H1 (cell line): Measurements from ENCODE around the gene NFIC. TPM values are rescaled to one million over a fixed set of nuclear protein-coding genes. Genes with fewer than 3 reads are reported as not detected.

Experiments used
- CTCF ChIA-PET: fragments of 300-600 bp; sonication (Branson Sonifier 250); formaldehyde crosslinking; loops from one replicate; lab custom pipeline; 2021; ENCODE audit not compliant: partially characterized antibody; lab: Charles Lee
- POLR2A ChIA-PET: fragments of 300-600 bp; sonication (Branson Sonifier 250); formaldehyde crosslinking; loops from one replicate; lab custom pipeline; 2021; ENCODE audit warnings: inconsistent platforms; ENCODE audit not compliant: partially characterized antibody; lab: Charles Lee
- DNase-seq, 2 experiments: peaks; one replicate each; pipeline versions ENCODE4 v3.0.0 to v3.0.0-alpha.2; 2010 to 2022; ENCODE audit warnings: low spot score in 2 of 2, low read depth in 1 of 2, mixed read lengths in 1 of 2
- FAIRE-seq: peaks from 2 replicates; lab custom pipeline; 2011; peaks lifted over from hg19 to GRCh38; lab: Jason Lieb, UNC
- H2AFZ ChIP-seq: 2 replicates; pipeline ENCODE4 v1.8.1; 2012; ENCODE audit warnings: low read length, inconsistent platforms
- H2AK5ac ChIP-seq: 2 replicates; pipeline ENCODE4 v1.6.1; 2013; ENCODE audit warnings: low read depth, low read length
- H2BK120ac ChIP-seq: replicated peaks from 2 replicates; pipeline ENCODE3; 2013; ENCODE audit warnings: low read depth, low read length, inconsistent platforms
- H2BK12ac ChIP-seq: 2 replicates; pipeline ENCODE4 v1.6.1; 2013; ENCODE audit warnings: low read depth, low read length
- H2BK15ac ChIP-seq: 2 replicates; pipeline ENCODE4 v1.6.1; 2013; ENCODE audit warnings: low read length
- H2BK20ac ChIP-seq: 2 replicates; pipeline ENCODE4 v1.6.1; 2013; ENCODE audit warnings: low read length
- H2BK5ac ChIP-seq: 2 replicates; pipeline ENCODE4 v1.6.1; 2013; ENCODE audit warnings: low read depth, low read length
- H3K14ac ChIP-seq: 2 replicates; pipeline ENCODE4 v1.6.1; 2013; ENCODE audit warnings: inconsistent platforms; ENCODE audit not compliant: insufficient read length
- H3K18ac ChIP-seq: 2 replicates; pipeline ENCODE4 v1.6.1; 2013; ENCODE audit warnings: low read length; ENCODE audit errors: extremely low read depth
- H3K23ac ChIP-seq: 2 replicates; pipeline ENCODE4 v1.6.1; 2013; ENCODE audit warnings: inconsistent platforms; ENCODE audit not compliant: insufficient read length
- H3K23me2 ChIP-seq: 2 replicates; pipeline ENCODE4 v1.6.1; 2013; ENCODE audit warnings: low read depth, low read length
- H3K27ac ChIP-seq: 2 replicates; pipeline ENCODE4 v1.6.1; 2011; ENCODE audit warnings: low read depth, low read length, inconsistent platforms
- H3K27me3 ChIP-seq, 4 experiments: replicated peaks in 1 of 4; 1 replicate in 1 of 4; 2 replicates in 3 of 4; pipeline versions ENCODE4 v1.6.1 to v1.8.1; 2011 to 2013; ENCODE audit warnings: low read length in 3 of 4, mild to moderate bottlenecking in 3 of 4, inconsistent platforms in 2 of 4, mixed read lengths in 2 of 4, moderate library complexity in 1 of 4; ENCODE audit not compliant: control insufficient read depth in 3 of 4, insufficient read depth in 3 of 4; ENCODE audit errors: extremely low read depth in 1 of 4
- H3K36me3 ChIP-seq, 4 experiments: 2 replicates each; pipeline versions ENCODE4 v1.6.1 to v1.8.1; 2011 to 2013; ENCODE audit warnings: mild to moderate bottlenecking in 4 of 4, low read length in 3 of 4, moderate library complexity in 2 of 4, control low read depth in 1 of 4, inconsistent platforms in 1 of 4; ENCODE audit not compliant: insufficient read depth in 4 of 4, control insufficient read depth in 2 of 4
- H3K4ac ChIP-seq: replicated peaks from 2 replicates; pipeline ENCODE3; 2013; ENCODE audit warnings: low read length, low read depth, mixed read lengths, inconsistent platforms; ENCODE audit not compliant: insufficient read length
- H3K4me1 ChIP-seq, 4 experiments: replicated peaks in 1 of 4; 1 replicate in 1 of 4; 2 replicates in 3 of 4; pipeline versions ENCODE4 v1.6.1 to v1.8.1; 2011 to 2013; ENCODE audit warnings: low read length in 3 of 4, inconsistent platforms in 2 of 4, mixed read lengths in 1 of 4; ENCODE audit not compliant: insufficient read depth in 4 of 4, control insufficient read depth in 3 of 4
- H3K4me2 ChIP-seq, 2 experiments: 2 replicates each; pipeline versions ENCODE4 v1.6.1 to v1.8.1; 2011 to 2013; ENCODE audit warnings: low read depth in 2 of 2, low read length in 2 of 2, control low read depth in 1 of 2, inconsistent platforms in 1 of 2, mild to moderate bottlenecking in 1 of 2; ENCODE audit not compliant: insufficient read depth in 1 of 2
- H3K4me3 ChIP-seq, 4 experiments: fragments of 200-600, 300-600 bp in 1 of 4; sonication (generic), shearing (Covaris generic), sonication (Bioruptor Twin) in 1 of 4; 2 replicates each; pipeline versions ENCODE4 v1.5.1 to v1.8.1; 2011 to 2016; ENCODE audit warnings: low read length in 4 of 4, low read depth in 3 of 4, control low read depth in 2 of 4, inconsistent platforms in 2 of 4, mild to moderate bottlenecking in 2 of 4, mixed read lengths in 1 of 4, moderate library complexity in 1 of 4; ENCODE audit not compliant: insufficient read depth in 2 of 4; ENCODE audit errors: extremely low read depth in 1 of 4
- H3K56ac ChIP-seq: replicated peaks from 2 replicates; pipeline ENCODE3; 2013; ENCODE audit warnings: low read depth, mild to moderate bottlenecking, mixed read lengths, low read length, inconsistent platforms; ENCODE audit not compliant: insufficient read length
- H3K79me1 ChIP-seq: 2 replicates; pipeline ENCODE4 v1.6.1; 2013; ENCODE audit warnings: low read depth, low read length, control low read depth
- H3K79me2 ChIP-seq, 2 experiments: 2 replicates each; pipeline versions ENCODE4 v1.6.1 to v1.8.1; 2012 to 2013; ENCODE audit warnings: low read length in 2 of 2, mild to moderate bottlenecking in 2 of 2, inconsistent platforms in 1 of 2; ENCODE audit not compliant: insufficient read depth in 2 of 2, control insufficient read depth in 1 of 2
- H3K9ac ChIP-seq, 4 experiments: replicated peaks in 1 of 4; 1 replicate in 1 of 4; 2 replicates in 3 of 4; pipeline versions ENCODE4 v1.6.1 to v1.8.1; 2011 to 2013; ENCODE audit warnings: low read depth in 3 of 4, low read length in 3 of 4, control low read depth in 2 of 4, mild to moderate bottlenecking in 2 of 4, moderate library complexity in 2 of 4, inconsistent platforms in 1 of 4; ENCODE audit errors: extremely low read depth in 1 of 4
- H3K9me3 ChIP-seq, 2 experiments: 2 replicates each; pipeline versions ENCODE4 v1.6.1 to v1.8.1; 2012 to 2013; ENCODE audit warnings: mild to moderate bottlenecking in 2 of 2, moderate library complexity in 2 of 2, control low read depth in 1 of 2, inconsistent platforms in 1 of 2, low read depth in 1 of 2, low read length in 1 of 2, mixed read lengths in 1 of 2; ENCODE audit not compliant: insufficient read depth in 2 of 2
- H4K20me1 ChIP-seq, 2 experiments: replicated peaks in 1 of 2; 2 replicates each; pipeline versions ENCODE3 to v1.8.1; 2011 to 2013; ENCODE audit warnings: inconsistent platforms in 2 of 2, low read length in 2 of 2, mild to moderate bottlenecking in 1 of 2; ENCODE audit not compliant: insufficient read depth in 2 of 2, control insufficient read depth in 1 of 2
- H4K5ac ChIP-seq: 2 replicates; pipeline ENCODE4 v1.6.1; 2013; ENCODE audit warnings: low read length, low read depth, mixed read lengths, inconsistent platforms; ENCODE audit not compliant: insufficient read length
- H4K8ac ChIP-seq: 2 replicates; pipeline ENCODE4 v1.8.0; 2013; ENCODE audit warnings: mild to moderate bottlenecking, moderate library complexity, low read length, inconsistent platforms; ENCODE audit not compliant: insufficient read depth; ENCODE audit errors: extremely low read depth
- H4K91ac ChIP-seq: replicated peaks from 2 replicates; pipeline ENCODE3; 2013; ENCODE audit warnings: low read length, mixed read lengths, inconsistent platforms; ENCODE audit not compliant: insufficient read length
- ASH2L ChIP-seq: fragments of 200-600, 300-600 bp; sonication (generic); IDR thresholded peaks from one replicate; pipeline ENCODE4 v1.7.1; 2017; ENCODE audit warnings: low read length
- BACH1 ChIP-seq: IDR thresholded peaks from 2 replicates; pipeline ENCODE4 v1.6.1; 2012; ENCODE audit warnings: low read length, improper control_type of control experiment
- CTBP2 ChIP-seq: IDR thresholded peaks from 2 replicates; pipeline ENCODE4 v1.7.0; 2011; ENCODE audit warnings: borderline replicate concordance, mild to moderate bottlenecking, moderate library complexity, mixed read lengths, low read length; ENCODE audit not compliant: insufficient read depth, insufficient read length
- KDM5A ChIP-seq: fragments of 200-600 bp; IDR thresholded peaks from 2 replicates; pipeline ENCODE4 v1.7.1; 2012; ENCODE audit warnings: mild to moderate bottlenecking, low read length, inconsistent platforms, mixed read lengths
- PHF8 ChIP-seq: fragments of 200-600 bp; sonication (generic); conservative IDR thresholded peaks from 2 replicates; pipeline ENCODE4 v1.7.1; 2012; ENCODE audit warnings: low read depth, mild to moderate bottlenecking, inconsistent platforms, low read length, moderate library complexity
- POLR2AphosphoS5 ChIP-seq: IDR thresholded peaks from 2 replicates; pipeline ENCODE4 v1.6.1; 2011; ENCODE audit warnings: low read depth, low read length
- POU5F1 ChIP-seq: IDR thresholded peaks from 2 replicates; pipeline ENCODE4 v1.6.1; 2011; ENCODE audit warnings: low read depth, mild to moderate bottlenecking, low read length, moderate library complexity
- SP1 ChIP-seq: IDR thresholded peaks from 2 replicates; pipeline ENCODE4 v1.6.1; 2011; ENCODE audit warnings: low read depth, low read length
- SP2 ChIP-seq: IDR thresholded peaks from 2 replicates; pipeline ENCODE4 v1.6.1; 2012; ENCODE audit warnings: mild to moderate bottlenecking, low read length, inconsistent platforms
- TEAD4 ChIP-seq: IDR thresholded peaks from 2 replicates; pipeline ENCODE4 v1.6.1; 2012; ENCODE audit warnings: low read depth, low read length, inconsistent platforms, mixed read lengths
- WGBS, 2 experiments: shearing (Covaris generic) in 1 of 2; methylation state at CpG; one replicate each; pipeline versions ENCODE4 v1.1.6 to v1.1.7; 2013 to 2015; ENCODE audit warnings: low lambda C conversion rate in 2 of 2, mixed read lengths in 2 of 2, inconsistent platforms in 1 of 2, low coverage in 1 of 2, missing lambda C conversion rate in 1 of 2; ENCODE audit not compliant: insufficient replicate concordance in 2 of 2, insufficient coverage in 1 of 2, insufficient read length in 1 of 2; ENCODE audit errors: extremely low coverage in 1 of 2, missing lambda C conversion rate in 1 of 2; 5-methylcytosine and 5-hydroxymethylcytosine counted together
- polyA plus RNA-seq, 7 experiments: library from polyadenylated mRNA; depleted of rRNA in 3 of 7; stranded (reverse) in 5 of 7; unstranded in 2 of 7; fragments of >200 nt in 5 of 7; fragments of 200-250 nt in 2 of 7; gene quantifications; 1 replicate in 5 of 7; 2 replicates in 1 of 7; 4 replicates in 1 of 7; pipeline versions ENCODE4 v1.2.1 to v1.2.3, GENCODE V29; 2011 to 2013; ENCODE audit warnings: missing spikeins in 2 of 7, mixed read lengths in 2 of 7
- total RNA-seq: library from RNA; stranded (reverse); fragmentation: NEBNext Ultra II Directional; extraction: Animal tissue kit (Norgen Biotek cat#: 25700); gene quantifications from 2 replicates; pipeline ENCODE4 v1.2.1, GENCODE V29; 2021

Gene NFIC
- total and polyA plus RNA-seq, 2 of the 8 experiments (the other 6 are each of a cell fraction or from before 2014, with no cell fraction given): 0.56 to 3.2 TPM

DNA sequence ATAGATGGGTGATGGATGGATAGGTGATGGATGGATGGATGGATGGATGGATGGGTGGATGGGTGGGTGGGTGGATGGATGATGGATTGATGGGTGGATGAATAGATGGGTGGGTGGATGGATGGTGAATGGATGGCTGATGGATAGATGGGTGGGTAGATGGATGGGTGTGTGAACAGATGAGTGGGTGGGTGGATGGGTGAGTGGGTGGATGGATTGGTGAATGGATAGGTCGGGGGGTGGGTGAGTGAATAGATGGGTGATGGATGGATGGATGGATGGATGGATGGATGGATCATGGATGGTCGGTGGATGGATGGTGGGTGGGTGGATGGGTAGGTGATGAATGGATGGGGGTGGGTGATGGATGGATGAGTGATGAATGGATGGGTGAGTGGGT lies 110.4 kb downstream of the NFIC start:
- Histone ChIP-seq H2BK20ac (no peak overlapping the region), H3K56ac (peak overlapping the region; percentile 30), H3K14ac (no peak overlapping the region), H3K79me2 (no peaks in the 10 kb centered on the region), H3K4ac (no peak overlapping the region), H3K4me3 (no peak overlapping the region), H3K4me1 (peaks cover 0 to 7% (median 5%) of the 10 kb centered on the region in 4 experiments; a peak in 6 of 7 replicates), H2BK12ac (no peak overlapping the region), H2BK5ac (no peak overlapping the region), H3K23ac (no peak overlapping the region), H4K20me1 (peaks cover 0 to 10% of the 10 kb centered on the region in 2 experiments), H3K23me2 (peaks cover 23% of the 10 kb centered on the region; the same call in 1 of the 2 replicates), H3K18ac (no peak overlapping the region), H2AFZ (no peak overlapping the region), H2AK5ac (no peak overlapping the region), H3K27ac (no peak overlapping the region), H2BK15ac (no peak overlapping the region), H3K4me2 (no peak overlapping the region), H4K91ac (no peak overlapping the region), H2BK120ac (no peak overlapping the region), H3K27me3 (peaks cover 0 to 7% (median 2%) of the 10 kb centered on the region in 4 experiments; a peak in 3 of 7 replicates), H4K8ac (no peak overlapping the region), H4K5ac (no peak overlapping the region), H3K9me3 (no peaks in the 10 kb centered on the region), H3K79me1 (no peaks in the 10 kb centered on the region), H3K9ac (no peak overlapping the region), H3K36me3 (no peaks in the 10 kb centered on the region)
- TF ChIP-seq KDM5A (no peak), ASH2L (no peak), SP2 (no peak), POLR2AphosphoS5 (no peak), BACH1 (no peak), POU5F1 (no peak), TEAD4 (no peak), SP1 (no peak), CTBP2 (no peak), PHF8 (no peak)
- 100% methylated on average over 1 of the region's 2 CpGs; no CpG with 5 or more reads in 1 of the 2 experiments for WGBS, 2 experiments
- ChIA-PET POLR2A (interaction anchor here (0.5 kb wide), 1 partner anchor 13 kb away, joined by 3 read pairs; no protein-coding TSS in a partner anchor), CTCF (interaction anchor here (0.6 kb wide), 2 partner anchors 100 to 828 kb away, joined by 3 read pairs; no protein-coding TSS in a partner anchor)
- FAIRE-seq: no peak
- no peak for DNase-seq
